Body of pancreas (tissue), 4 donors: ENCODE measurements around the gene SPO11. TPM values are rescaled to one million over a fixed set of nuclear protein-coding genes. Genes with fewer than 3 reads are reported as not detected.
A peak's percentile ranks its signal among the peaks of the same experiment; 100 is the strongest.

Experiments
- ATAC-seq: fragments of 150-250 bp; one replicate; pipeline ENCODE4 v1.9.1; 2016
- DNase-seq, 4 donors: peaks; one replicate each; pipeline ENCODE4 v3.0.0-alpha.2; 2019
- H3K27ac ChIP-seq, 4 donors: fragments of 200-600 bp; sonication (generic); 1 replicate in 3 of 4; 2 replicates in 1 of 4; pipeline versions ENCODE4 v1.5.1 to v1.6.1; 2016 to 2019; ENCODE audit warnings: mild to moderate bottlenecking in 1 of 4, mixed read lengths in 1 of 4, moderate library complexity in 1 of 4
- H3K27me3 ChIP-seq, 2 donors: fragments of 200-600 bp; sonication (generic); one replicate each; pipeline ENCODE4 v1.6.0; 2016; ENCODE audit warnings: mild to moderate bottlenecking in 1 of 2
- H3K36me3 ChIP-seq, 2 donors: fragments of 200-600 bp; sonication (generic); replicated peaks in 1 of 2; 2 replicates each; pipeline ENCODE4 v1.5.1; 2016; ENCODE audit warnings: low read depth in 2 of 2; ENCODE audit not compliant: insufficient read depth in 1 of 2
- H3K4me1 ChIP-seq: fragments of 200-600 bp; sonication (generic); one replicate; pipeline ENCODE4 v1.6.0; 2016
- H3K4me3 ChIP-seq, 2 donors: fragments of 200-600 bp; sonication (generic); 1 replicate in 1 of 2; 2 replicates in 1 of 2; pipeline ENCODE4 v1.5.1; 2016 to 2019
- H3K9me3 ChIP-seq, 3 donors: fragments of 200-600 bp; sonication (generic); 1 replicate in 2 of 3; 2 replicates in 1 of 3; pipeline ENCODE4 v1.5.1; 2016
- CTCF ChIP-seq, 7 experiments: fragments of 450-650 bp in 4 of 7; fragments of 200-600 bp in 3 of 7; sonication (generic) in 3 of 7; IDR thresholded peaks; one replicate each; pipeline ENCODE4 v1.5.1; 2016 to 2019; ENCODE audit warnings: antibody characterized with exemption in 7 of 7
- POLR2A ChIP-seq, 3 donors: fragments of 450-650 bp; IDR thresholded peaks; one replicate each; pipeline ENCODE4 v1.6.1; 2016; ENCODE audit warnings: antibody characterized with exemption in 3 of 3, mild to moderate bottlenecking in 2 of 3
- WGBS, 2 donors: methylation state at CpG; one replicate each; pipeline ENCODE4 v1.1.5; 2017; 5-methylcytosine and 5-hydroxymethylcytosine counted together
- intact Hi-C: fragments of 100-400 bp; cut with DNase I; formaldehyde crosslinking; loops from one replicate; pipeline ENCODE4 v1.15.1; 2023
- total RNA-seq, 2 donors: library from RNA; depleted of rRNA; stranded (reverse); fragments of >200 nt; gene quantifications; one replicate each; pipeline ENCODE4 v1.1.0, GENCODE V29; 2016

SPO11 gene
- total RNA-seq, 2 donors from 2014 or later = not detected

GRCh38 chr20:57330998-57331397 lies 1.4 kb downstream of the SPO11 start:
- no peak overlapping the region for H3K4me3 ChIP-seq
- 44 to 46% methylated on average over 8 of the region's 8 CpGs for WGBS, 2 donors
- H3K36me3 ChIP-seq = no peaks in the 10 kb centered on the region
- H3K9me3 ChIP-seq = no peaks in the 10 kb centered on the region
- no peak for TF ChIP-seq CTCF (IDR thresholded peaks at IDR 0.05)
- TF ChIP-seq POLR2A (IDR thresholded peaks at IDR 0.05) = no peak
- no peak overlapping the region for H3K27ac ChIP-seq
- DNase-seq (no peak), ATAC-seq (no peak)
- intact Hi-C loops = no loop called here
- H3K27me3 ChIP-seq = peaks cover 0 to 3% of the 10 kb centered on the region in 2 donors
- no peaks in the 10 kb centered on the region for H3K4me1 ChIP-seq

- TF ChIP-seq CTCF (IDR thresholded peaks at IDR 0.05) = peak in 3 of 7 experiments; percentile 29 to 41 (median 38)
- no peak for TF ChIP-seq POLR2A (IDR thresholded peaks at IDR 0.05)
- intact Hi-C loops = no loop called here
- DNase-seq (no peak), ATAC-seq (no peak)
- WGBS, 2 donors = 16 to 18% methylated on average over 1 of the region's 1 CpG
- Histone ChIP-seq H3K4me3 (no peak overlapping the region), H3K9me3 (no peaks in the 10 kb centered on the region), H3K4me1 (no peaks in the 10 kb centered on the region), H3K36me3 (no peaks in the 10 kb centered on the region), H3K27ac (no peak overlapping the region), H3K27me3 (peaks cover 0 to 3% of the 10 kb centered on the region in 2 donors)
These were observed 2.8 kb downstream of the SPO11 start for GRCh38 chr20:57332105-57333089.

- H3K27ac ChIP-seq = no peak overlapping the region
- DNase-seq (no peak), ATAC-seq (no peak)
- no peak for TF ChIP-seq POLR2A (IDR thresholded peaks at IDR 0.05)
- TF ChIP-seq CTCF (IDR thresholded peaks at IDR 0.05) = no peak
- intact Hi-C loops = no loop called here
- no peaks in the 10 kb centered on the region for H3K9me3 ChIP-seq
- no peak overlapping the region for H3K4me3 ChIP-seq
- H3K4me1 ChIP-seq = no peaks in the 10 kb centered on the region
- WGBS, 2 donors = 56 to 68% methylated on average over 2 of the region's 2 CpGs
- no peaks in the 10 kb centered on the region for H3K36me3 ChIP-seq
- peaks cover 0 to 3% of the 10 kb centered on the region in 2 donors for H3K27me3 ChIP-seq
These were observed 5.8 kb downstream of the SPO11 start for GRCh38 chr20:57335392-57335791.

GRCh38 chr20:57341663-57342062 lies 12.1 kb downstream of the SPO11 start:
- Histone ChIP-seq H3K4me3 (no peak overlapping the region), H3K27me3 (no peaks in the 10 kb centered on the region), H3K36me3 (no peaks in the 10 kb centered on the region), H3K4me1 (no peaks in the 10 kb centered on the region), H3K9me3 (no peaks in the 10 kb centered on the region), H3K27ac (no peak overlapping the region)
- no peak for DNase-seq
- intact Hi-C loops = no loop called here
- ATAC-seq = no peak
- no peak for TF ChIP-seq CTCF (IDR thresholded peaks at IDR 0.05)
- whole genome bisulfite sequencing, 2 donors = 58 to 60% methylated on average over 2 of the region's 2 CpGs
